ENCODE data around the gene GFAP. TPM values are rescaled to one million over a fixed set of nuclear protein-coding genes. Genes with fewer than 3 reads are reported as not detected.

GFAP gene
- total RNA-seq, 1 experiment from 2014 or later = 1.2 TPM

DNA sequence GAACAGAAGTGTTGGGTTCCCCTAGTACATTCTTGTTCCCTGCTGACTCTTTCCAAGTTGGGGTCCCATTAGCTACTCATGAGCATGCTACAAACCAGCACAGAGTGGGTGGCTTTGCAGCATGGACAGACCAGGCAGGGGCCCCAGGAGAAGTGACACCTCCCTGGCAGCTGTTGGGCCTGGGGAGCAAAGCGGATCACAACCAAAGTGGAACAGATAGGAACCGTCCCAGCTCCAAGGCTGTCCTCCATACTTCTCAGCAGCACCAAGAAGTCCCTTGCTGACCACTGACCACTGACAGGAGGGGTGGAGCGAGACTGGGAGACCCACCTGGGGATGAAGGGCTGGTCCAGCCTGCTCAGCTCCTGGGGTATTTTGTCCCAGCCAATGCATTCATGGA lies 12.4 kb upstream of the GFAP start:
- Histone ChIP-seq H3K4me2 (ENCODE audit: insufficient read depth, insufficient read length, low read length) (no peak overlapping the region), H3K9ac (ENCODE audit: extremely low read depth, insufficient read length, low read length) (no peak overlapping the region), H2BK120ac (ENCODE audit: low read depth, low read length, poor library complexity, severe bottlenecking) (no peak overlapping the region), H2BK20ac (ENCODE audit: low read depth, low read length, poor library complexity, severe bottlenecking) (no peak overlapping the region), H2BK5ac (ENCODE audit: insufficient read length, low read length) (no peak overlapping the region), H3K23ac (ENCODE audit: insufficient read length, low read depth, low read length) (no peak overlapping the region), H3K18ac (ENCODE audit: insufficient read length, low read depth, low read length) (no peak overlapping the region), H2AFZ (ENCODE audit: low read length) (no peak overlapping the region), H3T11ph (ENCODE audit: low read length) (no peak overlapping the region), H4K8ac (replicated peaks; ENCODE audit: insufficient read length, low read depth, low read length) (no peak overlapping the region), H4K5ac (ENCODE audit: insufficient read length, low read depth, low read length) (no peak overlapping the region), H3K23me2 (ENCODE audit: insufficient read length, low read depth, low read length, poor library complexity, severe bottlenecking) (no peaks in the 10 kb centered on the region), H3K79me2 (ENCODE audit: insufficient read depth, low read length) (no peaks in the 10 kb centered on the region), H3K14ac (ENCODE audit: insufficient read depth, low read length) (no peak overlapping the region), H2AK5ac (ENCODE audit: insufficient read length, low read length) (no peak overlapping the region), H3K79me1 (ENCODE audit: insufficient read depth, low read depth, low read length, poor library complexity, severe bottlenecking) (no peaks in the 10 kb centered on the region), H3K56ac (ENCODE audit: insufficient read length, low read depth, low read length) (no peak overlapping the region), H3K27me3 (ENCODE audit: insufficient read depth, low read length) (no peaks in the 10 kb centered on the region), H3K4ac (ENCODE audit: low read depth, low read length) (no peak overlapping the region), H4K91ac (ENCODE audit: insufficient read length, low read depth, low read length) (no peak overlapping the region), H2BK15ac (ENCODE audit: low read depth, low read length) (no peak overlapping the region), H3K27ac (ENCODE audit: insufficient read length, low read depth, low read length) (no peak overlapping the region), H3K9me3 (ENCODE audit: control insufficient read depth, low read depth, low read length) (no peaks in the 10 kb centered on the region), H2BK12ac (ENCODE audit: insufficient read length, low read depth, low read length) (no peak overlapping the region), H3K4me1 (ENCODE audit: insufficient read depth, low read length) (no peaks in the 10 kb centered on the region), H4K20me1 (ENCODE audit: control insufficient read depth, insufficient read depth, insufficient read length) (no peaks in the 10 kb centered on the region)
- no peaks in the 10 kb centered on the region for H3K9me3 Mint-ChIP-seq
- H3K27ac Mint-ChIP-seq = no peak overlapping the region
- peaks cover under 1% of the 10 kb centered on the region for H3K27me3 Mint-ChIP-seq (ENCODE audit: low read depth)
- no CpG with 5 or more reads among the region's 3 CpGs for WGBS (ENCODE audit: extremely low coverage, insufficient read length, low lambda C conversion rate)
- TF ChIP-seq, protein P1, sequence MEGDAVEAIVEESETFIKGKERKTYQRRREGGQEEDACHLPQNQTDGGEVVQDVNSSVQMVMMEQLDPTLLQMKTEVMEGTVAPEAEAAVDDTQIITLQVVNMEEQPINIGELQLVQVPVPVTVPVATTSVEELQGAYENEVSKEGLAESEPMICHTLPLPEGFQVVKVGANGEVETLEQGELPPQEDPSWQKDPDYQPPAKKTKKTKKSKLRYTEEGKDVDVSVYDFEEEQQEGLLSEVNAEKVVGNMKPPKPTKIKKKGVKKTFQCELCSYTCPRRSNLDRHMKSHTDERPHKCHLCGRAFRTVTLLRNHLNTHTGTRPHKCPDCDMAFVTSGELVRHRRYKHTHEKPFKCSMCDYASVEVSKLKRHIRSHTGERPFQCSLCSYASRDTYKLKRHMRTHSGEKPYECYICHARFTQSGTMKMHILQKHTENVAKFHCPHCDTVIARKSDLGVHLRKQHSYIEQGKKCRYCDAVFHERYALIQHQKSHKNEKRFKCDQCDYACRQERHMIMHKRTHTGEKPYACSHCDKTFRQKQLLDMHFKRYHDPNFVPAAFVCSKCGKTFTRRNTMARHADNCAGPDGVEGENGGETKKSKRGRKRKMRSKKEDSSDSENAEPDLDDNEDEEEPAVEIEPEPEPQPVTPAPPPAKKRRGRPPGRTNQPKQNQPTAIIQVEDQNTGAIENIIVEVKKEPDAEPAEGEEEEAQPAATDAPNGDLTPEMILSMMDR (conservative IDR thresholded peaks at IDR 0.05) = no peak
- DNase-seq = no peak
- no peak overlapping the region for H3K4me3 Mint-ChIP-seq
- H3K4me1 Mint-ChIP-seq = peaks cover 1 to 11% of the 10 kb centered on the region in 2 experiments; a peak in 1 of 4 replicates
- peaks cover 41 to 73% (median 71%) of the 10 kb centered on the region in 3 experiments for H3K36me3 Mint-ChIP-seq (ENCODE audit: insufficient read depth in 1 of 3, low read depth in 3 of 3)
